Middle frontal gyrus (tissue), 1 donor: ENCODE measurements around the gene CTNNBL1.
"Not testable (repeated sequence)": the region's sequence is repeated elsewhere in the genome, so short reads cannot be mapped to it uniquely, and the experiment has no call there.

Source experiments
- DNase-seq: peaks from one replicate; pipeline ENCODE4 v3.0.0-alpha.2; 2015; ENCODE audit warnings: low spot score; ENCODE audit errors: extremely low spot score

Gene CTNNBL1, protein sequence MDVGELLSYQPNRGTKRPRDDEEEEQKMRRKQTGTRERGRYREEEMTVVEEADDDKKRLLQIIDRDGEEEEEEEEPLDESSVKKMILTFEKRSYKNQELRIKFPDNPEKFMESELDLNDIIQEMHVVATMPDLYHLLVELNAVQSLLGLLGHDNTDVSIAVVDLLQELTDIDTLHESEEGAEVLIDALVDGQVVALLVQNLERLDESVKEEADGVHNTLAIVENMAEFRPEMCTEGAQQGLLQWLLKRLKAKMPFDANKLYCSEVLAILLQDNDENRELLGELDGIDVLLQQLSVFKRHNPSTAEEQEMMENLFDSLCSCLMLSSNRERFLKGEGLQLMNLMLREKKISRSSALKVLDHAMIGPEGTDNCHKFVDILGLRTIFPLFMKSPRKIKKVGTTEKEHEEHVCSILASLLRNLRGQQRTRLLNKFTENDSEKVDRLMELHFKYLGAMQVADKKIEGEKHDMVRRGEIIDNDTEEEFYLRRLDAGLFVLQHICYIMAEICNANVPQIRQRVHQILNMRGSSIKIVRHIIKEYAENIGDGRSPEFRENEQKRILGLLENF

DNA sequence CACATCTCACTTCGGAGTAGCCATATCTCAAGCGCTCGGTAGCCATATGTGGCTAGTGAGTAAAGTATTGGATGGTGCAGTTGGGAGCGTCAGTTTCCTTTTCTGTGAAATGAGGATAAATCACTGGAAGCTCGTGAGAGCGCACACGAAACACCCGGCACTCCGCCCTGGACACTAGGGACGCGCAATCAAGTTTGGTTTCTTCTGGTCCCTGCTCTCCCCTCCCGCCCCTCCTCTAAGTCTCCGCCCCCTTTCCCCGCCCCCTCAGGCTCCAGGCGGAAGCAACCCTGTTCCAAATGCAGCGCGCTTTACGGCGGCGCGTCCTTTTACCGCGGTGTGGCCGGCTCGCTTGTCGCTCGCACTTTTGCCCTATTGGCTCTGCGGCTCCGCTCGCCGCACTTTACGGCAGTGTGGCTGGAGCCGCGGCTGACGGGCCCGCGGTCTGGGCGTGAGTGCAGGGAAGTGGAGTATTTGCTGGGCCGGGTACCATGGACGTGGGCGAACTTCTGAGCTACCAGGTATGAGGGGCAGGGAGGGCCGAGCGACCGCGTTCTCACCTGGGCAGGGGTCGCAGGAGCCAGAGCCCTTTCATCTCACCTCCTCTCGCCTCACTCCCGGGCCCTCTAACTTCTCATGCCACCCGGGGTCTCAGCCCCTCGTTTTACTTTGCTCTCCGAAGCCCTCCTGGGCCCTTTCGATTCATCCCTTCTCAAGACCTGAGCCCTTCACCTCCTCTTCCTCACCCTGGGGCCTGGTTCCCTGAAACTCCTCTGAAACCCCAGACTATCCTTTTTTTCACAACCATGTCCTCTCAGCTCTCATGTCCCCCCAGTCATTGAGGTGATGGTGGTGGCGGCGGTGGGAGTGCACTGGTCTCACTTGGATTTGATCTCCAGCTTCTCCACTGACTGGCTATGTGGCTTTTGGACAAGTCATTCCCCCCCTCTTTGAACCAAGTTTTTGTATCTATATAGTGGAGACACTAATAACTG, at the start of gene CTNNBL1:
TSS of gene CTNNBL1 (plus strand) at position 396 of the 992 bp plus-strand sequence. CDS start at position 489, 93 bp downstream.
- DNase-seq, result peak; percentile 95

DNA sequence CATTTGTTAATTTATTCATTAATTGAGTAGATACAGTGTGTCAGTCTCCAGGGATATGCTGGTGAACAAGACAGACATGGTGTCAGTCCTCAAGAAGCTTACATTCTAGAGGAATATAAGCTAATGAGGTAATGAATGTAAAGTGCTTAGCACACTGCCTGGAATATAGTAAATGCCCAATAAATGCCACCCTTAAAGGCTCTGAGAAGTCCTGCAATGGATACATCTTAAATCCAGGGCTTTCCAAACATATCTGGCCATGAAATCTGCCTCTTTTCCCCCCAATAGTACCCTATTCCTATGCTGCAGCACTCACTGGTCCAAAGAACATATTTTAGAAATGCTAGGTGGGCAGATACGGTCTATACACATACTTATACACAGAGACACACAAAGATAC, 49.2 kb upstream of the CTNNBL1 start:
- no peak for DNase-seq

DNA sequence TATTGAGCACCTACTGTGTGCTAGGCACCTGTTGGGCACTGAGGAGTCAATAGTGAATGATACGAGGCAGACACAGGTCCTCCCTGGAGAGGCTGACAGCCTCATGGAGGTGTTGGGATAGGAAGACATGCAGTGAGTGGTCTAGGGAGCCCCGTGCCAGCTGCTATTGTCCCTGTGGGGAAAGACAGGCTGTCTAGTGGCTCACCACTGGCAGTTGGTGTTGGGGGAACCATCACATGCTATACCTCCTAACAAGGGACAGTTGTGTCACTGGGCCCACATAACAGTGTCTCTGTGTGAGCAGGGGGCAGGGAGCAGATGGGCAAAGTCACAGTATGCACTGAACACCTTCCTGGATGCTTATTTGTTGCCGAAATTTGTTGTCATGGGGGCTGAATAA, 45.9 kb upstream of the CTNNBL1 start:
- no peak for DNase-seq

DNA sequence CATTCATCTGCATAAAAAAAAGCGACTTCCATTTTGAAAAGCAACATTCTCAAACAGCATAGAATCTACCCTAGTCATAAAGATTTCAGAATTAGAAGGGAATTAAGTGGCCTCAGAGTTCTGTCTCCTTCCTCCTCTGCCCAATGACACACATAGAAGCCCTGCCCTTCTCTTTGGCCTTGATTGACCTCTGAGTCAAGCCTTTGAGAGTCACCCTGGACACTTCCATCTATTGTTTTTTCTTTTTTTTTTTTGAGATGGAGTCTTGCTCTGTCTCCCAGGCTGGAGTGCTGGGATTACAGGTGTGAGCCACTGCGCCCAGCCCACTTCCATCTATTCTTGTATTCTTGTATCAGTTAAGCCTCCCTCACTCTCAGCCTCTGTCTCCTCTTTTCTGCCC, 44.8 kb upstream of the CTNNBL1 start:
- no peak for DNase-seq

DNA sequence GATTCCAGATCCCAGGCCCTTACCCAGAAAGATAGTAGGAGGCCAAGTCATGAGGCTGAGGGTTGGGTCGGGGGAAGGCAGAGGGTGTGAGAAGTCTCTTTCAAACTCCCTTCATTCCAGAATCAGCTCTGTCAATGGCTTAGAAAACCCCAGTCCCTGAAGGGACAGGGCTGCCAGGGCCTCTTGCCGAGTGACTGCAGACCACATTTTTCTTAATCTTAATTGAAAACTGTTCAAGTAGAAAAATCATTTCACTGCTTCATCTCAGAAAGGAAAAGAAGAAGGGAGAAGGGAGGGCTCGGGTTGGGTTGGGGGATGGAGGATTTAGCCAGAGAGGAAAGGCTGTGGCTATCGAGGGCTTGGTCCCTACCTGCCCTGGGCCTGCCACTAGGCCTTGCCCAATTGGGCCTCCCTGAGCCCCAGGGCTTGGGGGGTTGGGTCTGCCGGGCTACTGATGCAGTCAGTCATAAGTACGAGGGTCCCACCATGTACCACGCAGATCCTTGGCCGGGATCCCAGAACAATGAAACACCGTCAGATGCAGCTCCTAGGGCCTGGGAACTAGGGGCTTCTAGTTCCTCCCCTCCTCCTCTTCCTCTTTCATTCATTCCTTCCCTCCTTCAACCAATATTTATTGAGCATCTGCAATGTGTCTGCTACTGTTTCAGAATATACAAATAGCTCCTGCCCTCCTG, 44.0 kb upstream of the CTNNBL1 start:
- DNase-seq, result no peak

DNA sequence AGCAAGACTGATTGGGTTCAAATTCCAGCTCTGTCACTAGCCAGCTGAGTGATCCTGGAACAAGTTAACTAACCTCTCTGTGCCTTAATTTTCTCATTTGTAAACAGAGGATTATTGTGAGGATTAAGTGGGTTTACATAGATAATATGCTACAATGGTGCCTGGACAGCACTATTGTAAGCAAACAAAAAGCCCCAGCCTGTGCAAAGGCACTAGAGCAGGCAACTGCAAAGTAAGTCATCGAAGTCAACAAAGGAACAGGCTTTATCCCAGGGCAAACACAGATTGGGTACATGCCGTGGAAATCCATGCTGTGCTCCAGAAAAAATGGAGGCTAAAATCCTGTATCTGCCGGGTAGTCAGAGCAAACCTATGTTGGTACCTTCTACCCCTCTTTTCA, 43.2 kb upstream of the CTNNBL1 start:
- no peak for DNase-seq

DNA sequence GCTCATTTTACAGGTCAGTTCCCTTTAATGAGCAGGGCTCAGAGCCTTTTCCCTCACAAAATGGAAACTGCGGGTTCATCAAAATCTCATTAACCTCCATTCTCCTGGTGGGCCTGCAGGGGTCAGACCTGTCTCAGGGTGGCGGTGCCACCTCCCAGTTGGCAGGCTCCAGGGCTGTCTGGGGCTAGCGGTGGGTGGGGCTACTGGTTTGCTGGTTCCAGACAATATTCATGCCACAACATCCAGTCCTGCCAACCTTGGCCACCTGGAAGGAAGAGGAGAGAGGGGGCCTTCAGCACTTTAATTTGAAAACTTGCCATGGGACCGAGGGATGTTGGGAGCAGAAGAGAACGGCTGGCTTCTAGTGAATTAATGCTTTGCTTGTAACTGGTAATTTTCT, 41.9 kb upstream of the CTNNBL1 start:
- DNase-seq, result no peak

DNA sequence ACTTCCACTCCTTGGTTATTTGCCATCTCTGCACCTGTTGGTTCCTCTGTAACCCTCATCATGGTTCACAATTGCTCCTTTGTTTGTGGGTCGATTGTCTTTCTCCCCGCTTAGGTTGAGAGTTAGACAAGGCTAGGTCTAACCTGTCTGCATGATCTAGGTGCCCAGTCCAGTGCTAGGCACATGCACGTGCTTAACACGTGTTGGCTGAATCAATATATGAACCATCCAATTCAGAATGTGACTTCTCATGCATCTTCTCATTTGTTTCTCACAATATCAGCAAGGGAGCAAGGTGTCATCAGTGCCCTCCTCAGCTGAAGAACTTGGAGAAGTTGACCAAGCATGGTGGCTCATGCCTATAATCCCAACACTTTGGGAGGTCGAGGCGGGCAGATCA, 36.9 kb upstream of the CTNNBL1 start:
- no peak for DNase-seq

DNA sequence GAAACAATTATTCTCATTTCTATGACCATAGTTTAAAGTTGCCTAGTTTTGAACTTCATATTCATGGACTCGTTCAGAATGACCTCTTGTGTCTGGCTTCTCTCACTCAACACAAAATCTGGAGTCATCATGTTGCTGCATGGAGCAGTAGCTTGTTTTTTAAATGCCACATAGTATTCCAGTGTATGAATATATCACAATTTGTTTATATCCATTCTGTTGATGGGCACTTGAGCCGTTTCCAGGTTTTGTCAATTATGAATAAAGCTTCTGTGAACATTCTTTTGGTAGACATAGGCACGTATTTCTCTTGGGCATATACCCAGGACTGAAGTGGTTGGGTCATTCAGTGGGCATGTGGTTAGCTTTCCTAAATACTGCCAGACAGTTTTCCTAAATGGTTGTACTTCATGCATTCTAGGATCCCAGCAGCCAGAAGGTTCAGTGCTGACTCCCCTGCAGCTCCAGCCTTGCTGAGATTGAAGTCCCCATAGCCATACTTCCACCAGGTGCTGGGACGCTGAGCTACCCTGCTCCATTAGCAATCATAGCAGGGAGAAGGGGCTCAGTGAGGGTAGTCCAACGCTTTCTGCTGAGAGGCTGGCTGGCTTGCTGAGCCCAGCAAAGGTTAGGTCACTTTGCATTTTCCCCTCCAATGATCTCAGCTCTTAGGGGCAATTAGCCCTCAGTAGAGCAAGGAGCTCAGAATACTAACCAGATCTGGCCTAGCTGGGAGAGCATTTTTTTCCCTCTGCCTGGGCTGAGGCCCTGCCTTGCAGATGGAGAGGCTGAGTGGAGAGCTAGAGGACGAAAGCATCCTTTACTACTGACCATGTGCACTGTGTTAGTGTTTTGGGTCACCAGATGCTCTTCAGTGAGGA, 35.7 kb upstream of the CTNNBL1 start:
- no peak for DNase-seq

DNA sequence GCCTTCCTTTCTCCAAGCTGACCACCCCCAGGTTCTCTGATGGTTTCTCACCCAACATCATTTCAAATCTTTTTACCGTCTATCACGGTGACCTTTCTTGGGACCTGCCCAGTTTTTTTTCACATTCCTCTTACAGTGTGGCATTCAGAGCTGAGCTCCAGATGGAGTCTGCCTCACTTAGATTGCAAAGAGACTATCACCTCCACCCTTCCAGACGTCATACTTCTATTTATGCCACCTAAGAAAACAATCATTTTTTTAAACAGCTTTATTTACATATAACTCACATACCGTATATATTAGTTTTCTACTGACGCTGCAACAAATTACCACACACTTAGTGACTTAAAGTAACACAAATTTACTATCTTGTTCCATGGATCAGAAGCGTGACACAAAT, 32.3 kb upstream of the CTNNBL1 start:
- no peak for DNase-seq

DNA sequence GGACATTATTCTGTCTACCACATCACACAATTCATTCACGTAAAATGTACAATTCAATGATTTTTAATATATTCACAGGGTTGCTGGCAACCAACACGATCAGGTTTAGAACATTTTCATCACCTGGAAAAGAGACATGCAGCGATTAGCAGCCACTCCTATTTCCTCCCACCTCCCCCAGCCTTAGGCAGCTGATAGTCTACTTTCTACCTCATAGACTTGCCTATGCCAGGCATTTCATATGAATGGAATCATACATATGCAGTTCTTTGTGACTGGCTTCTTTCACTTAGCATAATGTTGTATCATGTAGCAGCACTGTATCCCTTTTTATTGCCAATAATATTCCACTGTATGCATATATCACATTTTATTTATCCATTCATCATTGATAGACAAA, 31.5 kb upstream of the CTNNBL1 start:
- DNase-seq, result no peak

DNA sequence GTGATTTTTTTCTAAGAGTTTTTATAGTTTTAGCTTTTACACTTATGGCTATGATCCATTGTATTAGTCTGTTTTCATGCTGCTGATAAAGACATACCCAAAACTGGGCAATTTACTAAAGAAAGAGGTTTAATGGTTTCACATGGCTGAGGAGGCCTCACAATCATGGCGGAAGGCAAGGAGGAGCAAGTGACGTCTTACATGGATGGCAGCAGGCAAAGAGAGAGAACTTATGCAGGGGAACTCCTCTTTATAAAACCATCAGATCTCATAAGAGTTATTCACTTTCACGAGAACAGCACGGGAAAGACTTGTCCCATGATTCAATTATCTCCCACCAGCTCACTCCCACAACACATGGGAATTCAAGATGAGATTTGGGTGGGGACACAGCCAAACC, 29.2 kb upstream of the CTNNBL1 start:
- not testable (repeated sequence) for DNase-seq

DNA sequence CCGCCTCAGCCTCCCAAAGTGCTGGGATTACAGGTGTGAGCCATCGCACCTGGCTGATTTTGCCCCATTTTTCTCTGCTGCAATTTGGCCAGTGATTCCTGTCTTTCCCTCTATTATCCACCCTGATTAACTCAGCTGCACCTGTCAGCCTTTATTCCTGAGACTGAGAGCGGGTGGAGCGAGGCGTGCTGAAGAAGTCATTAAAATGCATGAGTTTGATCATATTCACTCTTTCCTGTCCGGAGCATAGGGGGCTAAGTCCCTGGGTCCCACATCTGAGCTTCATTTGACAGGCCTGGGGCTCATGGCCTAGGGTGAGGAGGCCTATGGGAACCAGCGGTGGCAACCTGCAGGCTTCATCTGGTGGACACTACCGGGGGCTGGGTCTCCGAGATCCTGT, 25.7 kb upstream of the CTNNBL1 start:
- no peak for DNase-seq

DNA sequence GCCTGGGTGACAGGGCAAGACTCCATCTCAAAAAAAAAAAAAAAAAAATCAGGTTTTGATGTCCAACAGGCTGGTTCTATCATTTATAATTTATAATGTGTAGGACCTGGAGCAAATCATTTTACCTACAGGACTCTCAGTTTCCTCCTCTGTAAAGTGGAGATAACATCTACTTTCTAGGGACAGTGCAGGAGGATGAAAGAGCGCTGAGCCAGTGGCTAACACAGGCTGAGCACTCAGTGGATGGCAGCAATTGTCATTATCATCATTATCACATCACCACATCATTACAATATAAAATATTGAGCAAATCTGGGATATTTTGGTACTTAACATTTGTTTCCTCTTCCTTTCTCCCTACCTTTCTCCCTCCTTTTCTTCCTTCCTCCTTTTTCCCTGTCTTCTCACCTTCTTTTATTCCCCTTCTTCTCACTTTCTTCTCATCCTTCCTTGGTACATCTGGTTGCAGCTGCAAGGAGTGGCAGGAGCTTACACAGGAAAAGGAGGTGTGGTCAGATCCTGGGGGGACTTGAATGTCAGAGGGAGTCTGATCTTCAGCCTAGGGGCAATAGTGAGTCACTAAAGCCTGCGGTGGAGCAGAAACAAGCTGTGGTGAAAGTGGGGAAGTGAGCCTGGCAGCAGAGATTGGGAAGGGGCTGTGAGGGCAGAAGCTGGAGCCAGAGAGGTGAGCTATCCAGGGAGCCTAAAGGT, 24.6 kb upstream of the CTNNBL1 start:
- DNase-seq, result no peak

DNA sequence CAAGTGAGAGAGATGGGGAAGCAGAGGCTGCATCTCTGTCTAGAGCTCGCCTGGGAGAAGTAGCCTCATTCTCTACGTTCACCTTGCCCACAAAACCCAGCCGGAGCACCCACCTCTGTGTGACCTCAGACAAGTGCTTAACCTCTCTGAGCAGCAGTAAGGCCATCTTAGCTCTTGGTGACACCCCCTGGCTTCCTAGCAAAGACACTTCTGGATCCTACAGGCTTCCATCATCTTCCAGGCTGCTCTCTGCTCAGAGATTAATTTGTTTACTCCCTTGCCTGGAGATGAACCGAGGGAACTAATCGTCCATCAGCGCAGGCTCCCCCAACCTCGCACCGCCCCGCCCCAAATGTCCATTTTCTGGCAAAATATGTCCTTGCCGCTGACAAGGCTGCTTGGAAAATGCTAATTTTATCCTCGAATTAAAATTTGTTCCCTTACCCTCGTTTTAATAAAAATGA, 24.0 kb upstream of the CTNNBL1 start:
- DNase-seq, result no peak

DNA sequence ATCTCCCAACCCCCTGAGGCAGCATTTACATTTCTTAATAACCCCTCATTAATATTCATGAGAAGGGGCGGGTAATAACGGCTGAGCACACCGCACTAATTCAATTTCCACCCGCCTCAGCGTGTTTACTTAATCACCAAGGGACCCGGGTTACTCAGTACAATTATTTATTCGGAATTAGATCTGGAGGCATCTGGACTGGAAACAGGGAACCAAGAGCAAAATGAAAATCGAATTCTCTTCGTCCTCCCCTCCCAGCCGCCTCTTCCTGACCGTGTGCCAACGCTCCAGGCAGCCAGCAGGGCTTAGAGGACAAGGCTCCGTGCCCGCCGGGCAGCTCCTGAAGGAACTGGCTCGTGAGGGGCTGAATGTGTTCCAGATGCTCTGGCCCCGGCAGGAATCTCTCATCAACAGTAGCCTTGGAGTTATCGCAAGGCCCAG, 23.5 kb upstream of the CTNNBL1 start:
- no peak for DNase-seq

DNA sequence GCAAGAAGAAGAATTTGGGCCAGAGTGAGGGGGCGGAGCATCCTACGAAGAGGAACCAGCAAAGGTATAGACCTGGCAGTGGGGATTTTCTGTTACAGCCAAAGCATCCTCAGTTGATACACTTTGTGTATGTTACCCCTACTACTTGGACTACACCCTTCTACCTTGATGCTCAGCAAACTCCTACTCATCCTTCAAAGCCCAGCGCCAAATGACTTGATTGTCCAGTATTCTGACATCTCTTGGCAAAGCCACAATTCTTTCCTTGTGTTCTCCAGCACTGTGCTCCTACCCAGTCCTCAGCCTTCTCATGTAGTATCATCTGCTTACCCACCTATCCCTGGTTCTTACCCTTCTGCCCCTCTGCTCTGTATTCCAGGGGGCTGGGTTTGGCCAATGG, 21.7 kb upstream of the CTNNBL1 start:
- DNase-seq, result no peak

DNA sequence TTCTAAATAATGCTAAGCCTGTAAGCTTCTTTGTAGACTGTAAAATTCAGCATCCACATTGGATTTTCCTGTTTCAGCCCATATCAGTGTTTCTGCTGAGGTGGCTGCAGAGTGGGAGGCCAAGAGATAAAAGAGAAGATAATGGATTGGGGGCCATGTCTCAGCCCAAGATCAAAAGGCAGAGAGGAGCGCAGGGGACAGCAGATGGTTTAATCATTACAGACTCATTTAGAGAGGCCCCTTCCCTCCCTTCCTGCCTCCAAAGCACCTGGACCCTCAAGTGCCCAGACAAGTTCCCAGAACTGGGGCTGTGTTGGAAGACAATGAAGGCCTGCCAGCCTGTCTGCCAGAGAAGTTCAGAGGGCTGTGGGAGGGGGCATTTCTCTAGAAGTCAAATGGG, 20.4 kb upstream of the CTNNBL1 start:
- no peak for DNase-seq

DNA sequence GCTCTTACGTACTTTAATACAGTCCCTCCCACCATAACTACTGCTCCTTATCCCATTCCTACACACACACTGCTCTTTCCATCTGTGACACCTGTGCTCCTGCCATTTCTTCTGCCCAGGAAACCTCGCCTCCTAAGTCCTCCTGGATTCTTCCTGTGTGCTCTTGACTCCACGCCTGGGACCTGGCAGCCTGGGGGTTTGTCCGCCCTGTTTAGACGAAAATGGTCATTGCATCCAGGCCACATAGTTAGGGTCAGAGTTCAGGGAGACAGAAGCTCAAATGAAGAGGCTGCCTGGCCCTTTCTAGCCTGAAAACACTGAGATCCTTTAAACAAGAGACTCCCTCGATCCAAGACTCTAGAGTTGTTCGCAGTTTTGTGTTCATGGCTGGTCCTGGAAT, 17.4 kb upstream of the CTNNBL1 start:
- DNase-seq, result no peak
